Measurements from ENCODE around the gene POLDIP2. TPM values are rescaled to one million over a fixed set of nuclear protein-coding genes. Genes with fewer than 3 reads are reported as not detected.

POLDIP2 gene
- total RNA-seq, 1 donor from 2014 or later: 57.2 TPM

GRCh38 chr17:28395426-28395825, 38.1 kb upstream of the POLDIP2 start:
- DNase-seq (ENCODE audit: low spot score): no peak
- peaks cover 9% of the 10 kb centered on the region for H3K36me3 Mint-ChIP-seq (ENCODE audit: low read depth, unreplicated experiment)
- peaks cover 37% of the 10 kb centered on the region for H3K4me1 Mint-ChIP-seq (ENCODE audit: unreplicated experiment)
- TF ChIP-seq CTCF (IDR thresholded peaks at IDR 0.05; ENCODE audit: unreplicated experiment): no peak
- no peaks in the 10 kb centered on the region for H3K9me3 Mint-ChIP-seq (ENCODE audit: unreplicated experiment)
- no peak overlapping the region for H3K4me3 Mint-ChIP-seq (ENCODE audit: unreplicated experiment)
- no peak overlapping the region for H3K27ac Mint-ChIP-seq (ENCODE audit: unreplicated experiment)
- H3K27me3 Mint-ChIP-seq (ENCODE audit: unreplicated experiment): peaks cover 12% of the 10 kb centered on the region

GRCh38 chr17:28394337-28395116, 37.2 kb upstream of the POLDIP2 start:
- DNase-seq (ENCODE audit: low spot score): no peak
- H3K4me1 Mint-ChIP-seq (ENCODE audit: unreplicated experiment): peaks cover 45% of the 10 kb centered on the region
- no peak for TF ChIP-seq CTCF (IDR thresholded peaks at IDR 0.05; ENCODE audit: unreplicated experiment)
- peaks cover 9% of the 10 kb centered on the region for H3K36me3 Mint-ChIP-seq (ENCODE audit: low read depth, unreplicated experiment)
- H3K4me3 Mint-ChIP-seq (ENCODE audit: unreplicated experiment): peak overlapping the region; percentile 33
- H3K27me3 Mint-ChIP-seq (ENCODE audit: unreplicated experiment): peaks cover 12% of the 10 kb centered on the region
- no peaks in the 10 kb centered on the region for H3K9me3 Mint-ChIP-seq (ENCODE audit: unreplicated experiment)
- no peak overlapping the region for H3K27ac Mint-ChIP-seq (ENCODE audit: unreplicated experiment)

- DNase-seq (ENCODE audit: low spot score): no peak
These were observed 35.2 kb upstream of the POLDIP2 start for GRCh38 chr17:28392491-28392890.

GRCh38 chr17:28391401-28391800, 34.1 kb upstream of the POLDIP2 start:
- Mint-ChIP-seq H3K27ac (ENCODE audit: unreplicated experiment) (no peak overlapping the region), H3K4me3 (ENCODE audit: unreplicated experiment) (no peak overlapping the region), H3K36me3 (ENCODE audit: low read depth, unreplicated experiment) (no peaks in the 10 kb centered on the region), H3K9me3 (ENCODE audit: unreplicated experiment) (no peaks in the 10 kb centered on the region), H3K4me1 (ENCODE audit: unreplicated experiment) (peaks cover 36% of the 10 kb centered on the region), H3K27me3 (ENCODE audit: unreplicated experiment) (peaks cover 7% of the 10 kb centered on the region)
- no peak for TF ChIP-seq CTCF (IDR thresholded peaks at IDR 0.05; ENCODE audit: unreplicated experiment)
- DNase-seq (ENCODE audit: low spot score): no peak

More at GRCh38 chr17:28392491-28392890, 35.2 kb upstream of the POLDIP2 start:
- no peak for TF ChIP-seq CTCF (IDR thresholded peaks at IDR 0.05; ENCODE audit: unreplicated experiment)
- Mint-ChIP-seq H3K27ac (ENCODE audit: unreplicated experiment) (no peak overlapping the region), H3K4me3 (ENCODE audit: unreplicated experiment) (no peak overlapping the region), H3K9me3 (ENCODE audit: unreplicated experiment) (no peaks in the 10 kb centered on the region), H3K36me3 (ENCODE audit: low read depth, unreplicated experiment) (no peaks in the 10 kb centered on the region), H3K4me1 (ENCODE audit: unreplicated experiment) (peaks cover 36% of the 10 kb centered on the region), H3K27me3 (ENCODE audit: unreplicated experiment) (peaks cover 7% of the 10 kb centered on the region)

GRCh38 chr17:28390984-28391383, 33.7 kb upstream of the POLDIP2 start:
- no peak for DNase-seq (ENCODE audit: low spot score)
- no peaks in the 10 kb centered on the region for H3K36me3 Mint-ChIP-seq (ENCODE audit: low read depth, unreplicated experiment)
- H3K4me3 Mint-ChIP-seq (ENCODE audit: unreplicated experiment): no peak overlapping the region
- H3K27me3 Mint-ChIP-seq (ENCODE audit: unreplicated experiment): peaks cover 7% of the 10 kb centered on the region
- peaks cover 36% of the 10 kb centered on the region for H3K4me1 Mint-ChIP-seq (ENCODE audit: unreplicated experiment)
- H3K9me3 Mint-ChIP-seq (ENCODE audit: unreplicated experiment): no peaks in the 10 kb centered on the region
- TF ChIP-seq CTCF (IDR thresholded peaks at IDR 0.05; ENCODE audit: unreplicated experiment): no peak
- H3K27ac Mint-ChIP-seq (ENCODE audit: unreplicated experiment): no peak overlapping the region

All from endothelial cell (in vitro differentiated cells).